GM21447 (cell line): ENCODE results near the gene XXYLT1.

Experiments used
- ATAC-seq: cut with Tn5 transposase; IDR thresholded peaks from one replicate; pipeline ENCODE4 v1.9.1; 2021; ENCODE audit not compliant: unreplicated experiment

Gene XXYLT1

DNA sequence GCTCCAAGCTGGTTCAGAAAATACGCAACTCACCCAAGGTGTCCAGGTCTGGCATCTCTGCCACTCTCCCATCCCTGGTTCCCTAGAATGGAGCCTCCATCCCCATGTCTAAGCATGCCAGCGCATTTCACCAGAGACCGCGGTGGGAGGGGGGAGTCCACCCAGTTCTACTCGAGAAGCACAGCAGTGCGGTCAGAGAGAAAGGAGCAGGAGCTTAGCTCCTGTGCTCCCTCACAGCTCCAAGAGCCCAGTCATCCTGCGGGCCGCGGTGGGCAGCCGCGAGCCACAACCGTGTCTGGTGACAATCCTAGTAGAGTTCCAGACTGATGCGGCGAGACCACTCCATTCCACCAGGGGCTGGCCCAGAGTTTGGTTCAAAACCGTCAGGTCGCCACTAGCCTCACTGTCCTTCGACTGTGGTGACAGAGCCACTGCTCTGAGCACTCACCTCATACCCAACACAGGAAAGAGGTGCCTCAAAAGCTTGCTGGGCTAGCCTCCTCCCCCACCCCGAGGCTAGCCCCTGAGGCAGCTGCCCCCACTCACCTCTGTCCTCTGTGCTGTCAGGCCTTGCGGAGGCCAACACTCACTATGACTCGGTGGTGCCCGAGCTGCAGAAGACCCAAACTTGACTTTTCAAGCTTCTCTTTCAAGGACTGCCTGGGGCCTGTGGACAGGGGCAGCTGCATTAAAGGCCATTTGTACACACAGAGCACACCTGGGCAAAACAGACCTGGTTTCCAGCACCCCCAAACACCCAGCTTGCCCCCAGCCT lies 185.4 kb downstream of the XXYLT1 start:
- ATAC-seq = no peak

DNA sequence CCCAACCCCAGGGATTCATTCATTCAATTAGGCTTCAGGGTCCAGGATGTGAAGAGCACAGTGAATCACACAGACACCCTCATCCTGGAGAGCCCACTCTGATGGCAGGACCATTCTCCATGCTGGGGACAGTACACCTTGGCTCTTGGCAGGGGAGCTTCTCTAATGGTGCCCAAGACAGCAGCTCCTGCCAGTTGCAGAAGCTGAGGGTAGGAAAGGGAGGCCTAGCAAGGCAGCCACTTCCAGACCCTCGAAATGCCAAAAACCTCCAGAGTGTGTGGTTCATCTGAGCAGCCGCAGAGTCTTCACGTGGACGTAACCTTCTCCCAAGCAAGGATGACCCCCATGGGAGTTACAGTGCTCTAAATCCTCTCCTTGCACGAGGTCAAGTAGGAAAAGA lies 186.2 kb downstream of the XXYLT1 start:
- ATAC-seq = no peak

DNA sequence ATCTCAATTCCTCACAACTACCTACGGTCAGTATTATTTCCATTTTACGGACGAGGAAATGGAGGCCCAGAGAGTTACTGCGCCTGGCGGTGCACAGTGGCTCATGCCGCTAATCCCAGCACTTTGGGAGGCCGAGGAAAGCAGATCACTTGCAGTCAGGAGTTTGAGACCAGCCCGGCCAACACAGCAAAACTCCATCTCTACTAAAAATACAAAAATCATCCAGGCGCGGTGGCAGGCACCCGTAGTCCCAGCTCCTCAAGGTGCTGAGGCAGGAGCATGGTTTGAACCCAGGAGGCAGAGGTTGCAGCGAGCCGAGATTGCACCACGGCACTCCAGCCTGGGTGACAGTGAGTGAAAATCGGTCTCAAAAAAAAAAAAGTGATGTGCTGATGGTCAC lies 187.3 kb downstream of the XXYLT1 start:
- no peak for ATAC-seq

DNA sequence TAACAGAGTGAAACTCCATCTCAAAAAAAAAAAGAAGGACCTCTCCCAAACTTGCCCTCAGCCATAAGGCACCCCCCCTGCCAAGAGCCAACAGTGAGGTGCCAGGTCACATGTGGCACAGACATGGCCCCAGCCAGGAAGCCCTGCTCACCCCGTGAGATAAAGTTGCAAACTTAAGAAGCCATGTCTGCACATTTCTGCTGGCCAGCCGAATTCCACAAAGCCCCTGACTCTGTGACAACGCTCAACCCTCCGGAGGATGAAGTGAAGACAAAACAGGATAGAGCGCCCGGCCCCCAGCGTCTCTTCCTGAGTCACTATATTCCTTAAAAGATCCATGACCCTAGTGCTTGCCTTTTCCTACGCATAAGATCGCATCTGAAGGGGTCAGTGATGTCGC lies 188.1 kb downstream of the XXYLT1 start:
- no peak for ATAC-seq

DNA sequence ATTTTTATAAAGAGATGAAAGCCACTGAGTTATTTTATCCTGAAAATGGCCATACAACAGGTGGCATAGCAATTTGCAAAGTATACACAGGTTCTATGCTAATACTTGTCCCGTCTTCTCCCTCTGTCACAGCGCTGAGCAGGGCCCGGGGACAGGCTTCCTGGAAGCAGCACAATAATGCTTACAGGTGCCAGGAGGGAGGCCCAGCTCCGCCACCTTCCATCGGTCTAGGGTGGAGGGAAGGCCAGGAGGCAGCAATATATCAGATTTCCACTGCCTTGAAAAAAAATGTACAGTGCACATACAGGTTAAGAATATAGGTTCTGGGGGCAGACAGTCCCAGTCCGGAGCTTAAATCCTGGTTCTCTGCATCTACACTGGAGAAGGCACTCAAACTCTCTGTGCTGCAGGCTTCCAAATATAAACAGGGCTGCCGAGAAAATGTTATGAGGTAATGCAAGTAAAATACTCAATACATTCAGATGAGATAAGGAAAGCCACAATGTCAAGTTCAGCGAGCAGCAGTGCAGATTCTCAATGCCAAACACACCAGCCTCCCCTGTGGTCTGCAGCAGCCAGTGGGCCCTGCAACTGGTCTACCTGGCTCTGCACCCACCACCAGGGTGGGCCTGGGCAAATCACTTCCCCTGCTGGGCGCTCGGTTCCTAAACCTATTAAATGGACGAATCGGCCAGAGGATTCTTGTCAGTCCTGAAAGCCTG lies 189.6 kb downstream of the XXYLT1 start:
- ATAC-seq = no peak

DNA sequence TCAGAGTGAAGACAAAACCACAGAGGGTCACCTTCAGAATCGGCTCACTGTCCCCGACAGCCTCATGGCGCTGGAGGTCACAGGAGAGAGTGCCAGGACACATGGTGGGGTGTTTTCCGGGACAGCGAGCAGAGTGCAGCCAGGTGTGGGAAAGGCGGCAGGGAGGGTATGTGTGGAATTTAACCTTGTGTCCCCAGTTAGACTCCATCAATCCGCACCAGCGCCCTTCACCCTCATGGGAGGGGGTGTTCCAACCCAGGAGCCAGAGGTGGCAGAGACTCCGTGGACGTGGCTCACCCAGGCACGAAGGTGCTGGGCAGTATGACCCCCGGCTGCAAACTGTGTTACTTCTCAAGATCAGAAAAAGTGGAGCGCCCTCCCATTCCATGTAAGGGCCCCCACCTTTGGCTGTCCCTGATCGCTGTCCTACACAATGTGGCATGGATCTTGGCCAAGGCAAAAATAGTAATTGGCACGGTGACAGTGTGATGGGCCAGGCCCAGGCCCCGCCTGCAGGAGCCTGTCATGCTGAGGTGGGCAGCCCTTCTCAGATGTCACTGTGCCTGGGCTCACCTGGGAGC lies 190.3 kb downstream of the XXYLT1 start:
- no peak for ATAC-seq

DNA sequence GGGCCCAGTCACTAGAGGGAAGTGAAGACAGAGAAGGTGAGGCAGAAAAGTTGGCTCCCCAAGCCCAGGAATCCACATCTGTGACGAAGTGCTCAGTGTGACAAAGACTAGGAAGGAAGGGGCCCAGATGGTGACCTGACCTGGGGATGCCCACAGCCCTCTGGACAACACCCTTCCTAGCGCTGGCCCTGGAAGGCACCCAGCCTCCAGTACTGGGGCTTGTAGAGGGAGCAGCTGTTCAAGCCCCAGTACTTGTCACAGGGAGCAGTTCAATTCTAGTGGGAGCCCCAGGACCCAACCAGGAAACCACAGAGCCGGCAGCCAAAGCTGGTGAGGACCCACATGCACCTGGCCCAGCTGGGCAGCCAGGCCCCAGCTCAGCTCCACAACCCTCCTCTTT lies 190.8 kb downstream of the XXYLT1 start:
- ATAC-seq = no peak

DNA sequence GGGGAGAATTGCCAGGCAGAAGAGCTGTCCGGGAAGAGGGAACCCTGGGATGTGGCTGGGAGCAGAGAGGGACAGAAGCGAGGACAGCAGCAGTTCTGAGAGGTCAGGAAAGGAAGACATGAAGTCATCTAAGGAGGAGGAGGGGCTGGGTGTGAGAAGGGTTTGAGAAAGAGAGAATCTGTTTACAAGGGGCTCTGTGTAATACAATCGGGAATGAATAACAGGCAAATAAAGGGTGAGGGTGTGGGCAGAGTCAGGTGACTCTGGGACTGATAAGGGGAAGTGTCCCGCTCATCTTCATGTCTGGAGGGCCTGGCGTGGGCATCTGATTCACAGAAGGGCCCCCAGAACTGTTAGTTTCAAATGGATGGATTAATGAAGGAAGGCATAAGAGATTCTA lies 191.3 kb downstream of the XXYLT1 start:
- ATAC-seq = no peak

DNA sequence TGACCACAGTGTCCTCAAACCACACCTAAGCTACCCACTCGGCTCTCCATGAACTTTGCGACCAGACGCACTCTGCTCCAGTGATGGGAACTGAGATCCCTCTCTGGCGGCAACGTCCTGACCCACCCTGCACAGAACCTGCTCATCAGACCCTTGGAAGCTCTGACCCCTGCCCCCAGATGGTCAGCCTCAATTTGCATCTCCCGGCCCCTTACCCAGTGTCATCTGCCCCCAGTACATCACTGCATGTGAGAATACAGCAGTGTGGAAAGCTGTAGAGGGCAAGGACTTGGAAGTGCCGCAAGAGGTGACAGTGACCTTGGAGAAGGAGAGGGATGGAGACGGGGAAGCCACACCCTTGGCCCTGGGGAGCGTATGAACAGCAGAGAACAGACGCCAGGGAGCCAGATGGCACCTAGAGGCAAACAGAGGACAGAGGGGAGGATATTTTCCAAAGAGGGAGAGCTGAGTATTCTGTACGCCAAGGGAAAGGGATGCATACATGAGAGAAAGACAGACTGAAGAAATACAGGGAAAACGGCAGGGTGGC lies 192.0 kb downstream of the XXYLT1 start:
- no peak for ATAC-seq

DNA sequence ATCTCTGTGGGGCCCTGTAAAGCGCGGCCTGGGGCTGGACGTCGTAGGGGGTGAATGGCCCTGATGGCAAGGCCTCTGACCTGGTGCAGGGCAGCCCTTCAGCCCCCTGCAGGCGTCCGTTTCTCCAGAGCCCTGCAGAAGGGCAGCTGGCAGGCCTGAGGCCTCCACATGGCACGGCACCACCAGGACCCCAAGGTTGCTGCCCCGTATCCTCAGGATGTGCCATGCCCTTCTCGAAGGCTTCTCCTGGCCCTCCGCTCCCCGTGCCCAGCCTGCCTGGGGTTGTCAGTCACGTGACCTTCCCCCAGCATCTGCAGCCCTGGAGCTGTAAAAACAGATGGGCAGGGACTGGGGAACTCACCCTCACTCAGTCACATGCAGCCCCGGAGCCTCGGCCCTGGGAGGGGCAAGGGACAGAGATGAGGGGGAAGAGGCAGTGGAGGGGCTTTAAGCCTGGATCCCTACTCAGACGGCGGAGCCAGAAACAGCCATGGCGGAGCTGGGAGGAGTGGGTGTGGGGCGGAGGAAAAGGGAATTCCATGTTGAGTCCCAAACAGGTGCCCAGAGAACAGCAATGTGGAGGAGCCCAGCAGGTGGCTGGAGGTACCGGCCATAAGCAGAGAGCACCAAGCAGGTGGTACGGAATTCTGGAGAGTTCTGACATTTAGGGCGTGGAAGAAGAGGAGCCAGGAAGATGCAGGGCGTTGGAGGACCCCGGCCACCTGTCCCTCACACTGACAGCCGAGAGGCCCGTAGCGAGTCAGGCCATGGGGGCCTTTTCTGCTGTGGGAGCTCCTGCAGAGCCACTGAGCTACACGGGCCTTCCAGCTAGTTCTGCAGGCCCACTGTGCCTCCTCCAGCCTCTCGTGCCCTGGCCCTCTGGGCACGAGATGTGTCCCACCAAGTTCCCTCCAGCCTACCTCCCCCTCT lies 193.1 kb downstream of the XXYLT1 start:
- ATAC-seq = no peak

DNA sequence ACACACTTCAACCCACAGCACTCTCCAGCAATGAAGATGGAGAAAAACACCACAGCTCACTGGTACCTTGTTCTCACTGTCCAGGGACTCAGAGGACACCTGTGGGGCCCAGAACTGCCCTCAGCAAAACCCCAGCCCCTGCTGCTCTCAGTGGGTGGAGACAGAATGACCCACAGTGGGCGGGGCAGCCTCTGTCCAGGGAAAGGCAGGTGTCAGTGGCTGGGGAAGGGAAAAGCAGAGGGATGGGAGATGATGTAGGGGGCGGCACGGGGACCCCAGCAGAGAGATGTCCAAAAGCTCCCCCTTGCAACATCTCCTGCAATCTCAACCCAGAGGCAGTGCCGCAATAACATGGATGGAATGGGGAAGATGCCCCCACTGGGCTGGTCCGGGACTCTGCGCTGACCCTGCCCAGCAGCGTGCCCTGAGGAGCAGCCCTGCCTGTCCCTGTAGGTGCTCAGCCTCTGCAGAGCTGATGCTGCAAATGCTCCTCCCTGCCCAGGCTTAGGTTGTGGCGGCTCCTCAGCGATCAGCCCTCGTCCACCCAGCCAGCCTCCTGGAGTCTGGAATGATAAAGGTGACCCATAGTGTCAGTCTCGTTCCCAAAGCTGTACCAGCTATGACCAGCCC lies 193.9 kb downstream of the XXYLT1 start:
- no peak for ATAC-seq

DNA sequence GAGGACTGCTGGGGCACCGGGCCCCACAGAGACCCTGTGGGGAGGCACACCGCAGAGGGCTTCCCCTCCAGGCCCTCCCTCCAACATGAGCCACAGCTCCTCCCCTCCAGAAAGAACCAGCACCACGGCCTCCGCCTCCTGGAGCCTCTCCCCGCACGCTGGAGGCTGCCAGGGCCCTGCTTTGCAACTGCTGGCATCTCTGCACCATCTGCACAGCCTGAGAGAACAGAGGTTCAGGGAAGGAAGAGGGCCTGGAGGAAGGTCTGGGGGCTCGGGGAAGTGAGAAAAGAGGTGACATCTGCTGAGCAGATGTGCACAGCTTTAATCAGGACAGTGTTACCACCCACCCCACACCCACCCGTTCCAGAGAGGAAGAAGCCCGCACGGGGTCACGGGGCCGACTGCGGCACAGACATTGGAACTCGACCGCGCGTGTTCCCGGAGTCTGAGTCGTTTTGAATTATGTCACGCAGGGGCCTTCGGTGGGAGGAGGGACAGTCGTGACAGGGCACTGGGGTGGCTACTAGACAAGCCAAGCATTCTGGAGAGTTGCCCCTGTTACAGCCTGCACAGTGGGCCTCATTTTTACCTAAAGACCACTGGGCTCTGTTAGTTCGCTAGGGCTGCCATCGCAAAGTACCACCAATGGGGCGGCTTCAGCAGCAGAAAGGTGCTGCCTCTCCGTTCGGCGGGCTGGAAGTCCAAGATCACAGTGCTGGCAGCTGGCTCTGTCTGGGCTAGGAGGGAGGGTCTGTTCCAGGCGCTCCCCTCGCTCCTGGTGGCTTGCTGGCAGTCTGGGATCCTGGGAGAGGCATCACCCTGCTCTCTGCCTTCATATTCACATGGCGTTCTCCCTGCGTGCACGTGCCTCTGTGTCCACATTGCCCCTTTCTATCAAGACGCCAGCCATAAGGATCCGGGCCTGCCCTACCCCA lies 194.8 kb downstream of the XXYLT1 start:
- no peak for ATAC-seq

DNA sequence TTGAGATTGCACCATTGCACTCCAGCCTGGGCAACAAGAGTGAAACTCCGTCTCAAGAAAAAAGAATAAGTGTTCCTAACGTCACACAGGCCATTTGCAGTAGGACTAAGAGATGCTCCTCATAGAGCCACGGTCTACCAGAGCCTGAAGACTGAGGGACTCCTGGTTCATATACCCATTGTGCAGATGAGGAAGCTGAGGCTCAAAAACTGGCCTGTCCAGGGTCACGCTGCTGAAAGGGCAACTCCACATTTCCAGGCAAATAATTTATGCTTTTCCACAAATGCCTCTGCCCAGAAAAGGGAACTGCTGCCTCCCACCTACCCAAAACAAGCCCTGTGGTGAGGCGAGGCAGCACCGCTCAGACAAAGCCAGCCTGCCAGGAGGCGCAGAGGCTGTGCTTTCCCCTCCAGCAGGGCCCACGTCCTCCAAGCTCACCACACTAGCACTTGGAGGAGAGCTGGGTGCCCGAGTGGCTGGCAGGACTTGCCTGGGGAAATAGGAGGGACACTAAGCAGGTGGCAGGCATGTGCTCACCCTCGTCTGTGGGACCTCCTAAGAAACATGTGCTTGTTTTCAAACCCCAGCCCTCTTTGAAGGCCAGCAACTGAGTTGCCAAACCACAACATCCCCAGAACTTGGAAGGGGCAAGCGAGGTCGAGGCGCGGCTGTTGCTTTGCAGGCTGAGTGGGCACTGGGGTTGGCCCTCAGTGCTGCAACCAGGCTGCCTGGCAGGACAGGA lies 195.6 kb downstream of the XXYLT1 start:
- no peak for ATAC-seq

DNA sequence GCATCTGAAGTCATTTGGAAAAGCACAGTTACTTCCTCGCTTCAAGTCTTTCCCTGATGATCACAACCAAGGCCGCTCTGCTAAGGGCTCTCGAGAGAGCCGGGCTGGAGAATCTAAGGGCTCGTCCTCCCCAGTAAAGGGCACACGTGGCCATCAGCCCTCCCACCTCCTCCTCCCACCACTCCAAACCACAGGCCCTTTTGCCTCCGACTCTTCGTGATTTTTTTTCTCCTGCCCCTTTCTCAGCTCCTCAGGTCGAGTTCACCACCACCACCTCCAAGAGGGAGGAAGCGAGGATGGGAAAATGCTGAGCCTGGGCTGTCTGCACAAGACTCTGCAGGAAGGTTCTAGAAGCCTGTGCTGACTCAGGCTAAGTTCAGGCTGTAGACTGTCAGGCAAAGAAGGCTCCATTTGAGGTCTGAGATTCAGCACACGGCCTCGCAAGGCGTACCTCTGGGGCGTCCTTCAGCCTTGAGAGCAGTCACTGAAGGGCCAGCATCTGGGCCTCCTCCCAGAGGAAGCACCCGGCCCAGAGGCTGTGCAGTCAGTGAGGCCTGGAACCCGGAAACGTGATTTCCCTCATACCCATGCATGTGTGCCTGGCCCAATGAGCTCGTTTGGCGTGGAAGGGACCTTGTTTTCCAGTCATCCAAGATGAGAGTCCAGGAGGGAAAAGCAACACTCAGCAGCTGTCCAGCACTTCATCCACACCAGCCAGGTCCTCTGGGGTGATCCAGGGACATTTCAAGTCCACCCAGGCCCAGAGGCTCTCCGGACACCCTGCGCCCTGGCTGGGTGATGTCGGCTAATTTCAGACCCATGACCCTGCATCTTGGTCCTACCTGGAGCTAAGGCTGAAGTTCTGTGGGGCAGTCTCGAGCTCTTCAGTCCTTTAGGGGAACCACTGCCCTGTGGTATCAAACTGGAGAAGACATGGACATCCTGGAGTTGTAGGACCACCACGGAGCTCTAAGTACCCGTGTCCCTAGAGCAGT lies 196.8 kb downstream of the XXYLT1 start:
- no peak for ATAC-seq

DNA sequence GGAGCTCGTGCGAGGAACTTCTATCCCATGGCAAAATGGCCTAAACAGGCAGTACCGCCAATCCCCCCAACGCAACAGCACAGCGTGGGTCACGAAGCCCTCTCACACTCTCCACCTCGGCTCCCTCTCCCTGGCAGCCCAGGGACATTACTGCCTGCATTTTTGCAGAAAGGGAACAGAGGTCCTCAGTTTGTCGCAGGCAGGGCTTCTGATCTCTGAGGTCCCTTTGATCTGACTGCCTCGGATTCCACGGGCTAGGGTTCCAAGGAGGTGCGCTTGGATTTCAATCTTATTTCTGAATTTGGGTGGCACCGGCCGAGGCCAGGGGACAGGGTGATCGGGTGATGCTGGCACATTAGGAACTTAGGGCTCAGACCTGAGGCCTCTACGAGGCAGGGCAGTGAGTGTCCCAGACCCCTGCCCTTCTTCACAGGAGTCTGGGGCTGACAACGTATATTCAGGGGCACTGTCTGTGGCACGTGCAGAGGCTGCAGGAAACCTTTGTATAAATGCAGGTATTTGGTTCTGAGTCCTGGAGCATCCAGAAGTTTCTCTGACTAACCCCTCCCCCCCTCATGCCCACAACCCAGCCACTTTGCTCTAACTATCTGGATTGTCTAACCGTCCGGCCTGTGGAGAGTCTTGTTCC lies 197.9 kb downstream of the XXYLT1 start:
- ATAC-seq = no peak

DNA sequence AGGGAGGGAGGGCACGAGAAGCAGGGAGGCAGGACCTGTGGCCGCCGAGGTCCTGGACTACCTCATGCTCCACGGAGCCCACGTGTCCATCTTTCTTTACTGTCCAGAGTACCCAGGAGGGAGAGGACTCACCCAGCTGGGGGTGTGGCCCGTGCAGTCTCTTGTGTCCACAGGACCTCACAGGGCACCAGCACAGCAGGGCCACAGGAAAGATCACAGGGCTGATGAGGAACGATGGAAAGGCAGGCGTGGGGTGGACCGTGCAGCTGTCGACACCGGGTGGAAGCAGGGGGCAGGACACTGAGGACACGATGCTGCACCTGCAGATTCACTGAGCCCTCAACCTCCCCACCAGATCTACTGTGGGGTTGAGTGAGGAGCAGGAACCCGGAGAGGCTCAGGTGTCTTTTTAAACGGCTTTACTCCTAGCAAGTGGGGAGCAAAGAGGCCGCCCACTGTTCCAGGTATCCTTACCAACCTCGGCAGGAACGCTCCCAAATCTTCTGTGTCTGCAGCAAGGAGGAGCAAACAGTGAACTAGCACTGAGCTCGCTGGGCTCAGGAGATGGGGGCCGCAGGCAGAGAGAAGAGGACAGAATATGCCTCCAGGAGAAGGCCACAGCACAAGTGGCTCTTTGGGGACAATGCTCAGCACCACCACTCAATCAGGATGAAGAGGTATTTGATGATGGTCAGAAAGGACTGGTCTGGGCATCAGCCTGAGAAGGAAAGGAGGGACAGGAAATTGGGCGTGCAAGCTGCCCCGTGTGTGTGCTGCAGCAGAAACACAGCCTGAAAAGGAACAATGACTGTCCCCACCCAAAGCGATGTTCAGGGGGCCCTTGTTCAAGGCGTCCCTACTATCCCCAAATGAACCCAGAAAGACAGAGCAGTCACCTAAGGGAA lies 198.8 kb downstream of the XXYLT1 start:
- ATAC-seq = no peak
